HG03439 (cell line): ENCODE data around the gene IFNAR2.

ENCODE experiments used
- ATAC-seq: cut with Tn5 transposase; IDR thresholded peaks from one replicate; pipeline ENCODE4 v1.9.1; 2021; ENCODE audit warnings: mild to moderate bottlenecking, moderate library complexity; ENCODE audit not compliant: unreplicated experiment

IFNAR2 gene

GRCh38 chr21:33229784-33230544 is at the start of gene IFNAR2:
Gene IFNAR2, plus strand, starts transcription at chr21:33229938. Its CDS starts 11,985 bp downstream, at chr21:33241923.
- peak; percentile 68 for ATAC-seq

GRCh38 chr21:33185852-33186251 is 43.9 kb upstream of the IFNAR2 start:
- ATAC-seq, result no peak

GRCh38 chr21:33187276-33187675 is 42.5 kb upstream of the IFNAR2 start:
- ATAC-seq, result no peak

GRCh38 chr21:33189237-33189636 is 40.5 kb upstream of the IFNAR2 start:
- ATAC-seq, result no peak

GRCh38 chr21:33189824-33190223 is 39.9 kb upstream of the IFNAR2 start:
- no peak for ATAC-seq

- no peak for ATAC-seq
These were observed 32.8 kb upstream of the IFNAR2 start for GRCh38 chr21:33196941-33197374.

GRCh38 chr21:33197496-33197895 is 32.2 kb upstream of the IFNAR2 start:
- ATAC-seq, result no peak

GRCh38 chr21:33198346-33199099 is 31.2 kb upstream of the IFNAR2 start:
- ATAC-seq, result no peak

GRCh38 chr21:33199100-33199464 is 30.7 kb upstream of the IFNAR2 start:
- ATAC-seq, result no peak

- ATAC-seq, result peak; percentile 72
These were observed 30.1 kb upstream of the IFNAR2 start for GRCh38 chr21:33199516-33200217.

- ATAC-seq, result no peak
These were observed 27.8 kb upstream of the IFNAR2 start for GRCh38 chr21:33201956-33202355.

GRCh38 chr21:33202464-33203363 is 27.0 kb upstream of the IFNAR2 start:
- no peak for ATAC-seq

- no peak for ATAC-seq
These were observed 26.4 kb upstream of the IFNAR2 start for GRCh38 chr21:33203371-33203724.

GRCh38 chr21:33205476-33205875 is 24.3 kb upstream of the IFNAR2 start:
- no peak for ATAC-seq

GRCh38 chr21:33206771-33207281 is 22.9 kb upstream of the IFNAR2 start:
- ATAC-seq, result no peak

GRCh38 chr21:33207449-33208149 is 22.1 kb upstream of the IFNAR2 start:
- ATAC-seq, result no peak

- ATAC-seq, result no peak
These were observed 21.2 kb upstream of the IFNAR2 start for GRCh38 chr21:33208534-33208933.

- ATAC-seq, result no peak
These were observed 18.4 kb upstream of the IFNAR2 start for GRCh38 chr21:33211305-33211704.

GRCh38 chr21:33211732-33212131 is 18.0 kb upstream of the IFNAR2 start:
- ATAC-seq, result no peak
